Ascending aorta (tissue), 2 donors: ENCODE measurements around the gene TADA2A. TPM values are rescaled to one million over a fixed set of nuclear protein-coding genes. Genes with fewer than 3 reads are reported as not detected.
A peak's percentile ranks its signal among the peaks of the same experiment; 100 is the strongest.

Experiments used
- DNase-seq, 2 donors: peaks; one replicate each; pipeline ENCODE4 v3.0.0-alpha.2; 2019; ENCODE audit warnings: low spot score in 2 of 2
- H3K27ac ChIP-seq, 2 donors: fragments of 200-600 bp; sonication (generic); one replicate each; pipeline ENCODE4 v1.5.1; 2016 to 2017; ENCODE audit warnings: mild to moderate bottlenecking in 1 of 2
- H3K27me3 ChIP-seq: fragments of 200-600 bp; sonication (generic); one replicate; pipeline ENCODE4 v1.5.1; 2017
- H3K36me3 ChIP-seq, 2 donors: fragments of 200-600 bp; sonication (generic); one replicate each; pipeline ENCODE4 v1.5.1; 2016
- H3K4me1 ChIP-seq, 2 donors: fragments of 200-600 bp; sonication (generic); one replicate each; pipeline ENCODE4 v1.5.1; 2016 to 2017; ENCODE audit warnings: mild to moderate bottlenecking in 1 of 2
- H3K4me3 ChIP-seq, 2 donors: fragments of 200-600 bp; sonication (generic); one replicate each; pipeline ENCODE4 v1.5.1; 2016 to 2017; ENCODE audit warnings: mild to moderate bottlenecking in 1 of 2
- H3K9me3 ChIP-seq, 2 donors: fragments of 200-600 bp; sonication (generic); one replicate each; pipeline ENCODE4 v1.5.1; 2016
- CTCF ChIP-seq, 3 experiments: fragments of 200-600 bp in 2 of 3; fragments of 450-650 bp in 1 of 3; sonication (generic) in 2 of 3; IDR thresholded peaks; one replicate each; pipeline ENCODE4 v1.5.1; 2016 to 2019; ENCODE audit warnings: antibody characterized with exemption in 3 of 3, mild to moderate bottlenecking in 1 of 3, moderate library complexity in 1 of 3
- intact Hi-C: fragments of 100-400 bp; cut with DNase I; formaldehyde crosslinking; loops from one replicate; pipeline ENCODE4 v1.15.1; 2023
- total RNA-seq: library from RNA; depleted of rRNA; stranded (reverse); fragments of >200 nt; gene quantifications from one replicate; pipeline ENCODE4 v1.1.0, GENCODE V29; 2016

TADA2A gene
- total RNA-seq, 1 donor from 2014 or later, result 7.7 TPM

GRCh38 chr17:37425268-37425667 is 18.6 kb downstream of the TADA2A start:
- peaks cover 0 to 3% of the 10 kb centered on the region in 2 donors for H3K4me1 ChIP-seq
- DNase-seq, result no peak
- H3K36me3 ChIP-seq, result peaks cover 31 to 62% of the 10 kb centered on the region in 2 donors
- intact Hi-C loops, result no loop called here
- no peaks in the 10 kb centered on the region for H3K9me3 ChIP-seq
- TF ChIP-seq CTCF (IDR thresholded peaks at IDR 0.05), result no peak
- no peak overlapping the region for H3K27ac ChIP-seq
- no peaks in the 10 kb centered on the region for H3K27me3 ChIP-seq
- no peak overlapping the region for H3K4me3 ChIP-seq

DNA sequence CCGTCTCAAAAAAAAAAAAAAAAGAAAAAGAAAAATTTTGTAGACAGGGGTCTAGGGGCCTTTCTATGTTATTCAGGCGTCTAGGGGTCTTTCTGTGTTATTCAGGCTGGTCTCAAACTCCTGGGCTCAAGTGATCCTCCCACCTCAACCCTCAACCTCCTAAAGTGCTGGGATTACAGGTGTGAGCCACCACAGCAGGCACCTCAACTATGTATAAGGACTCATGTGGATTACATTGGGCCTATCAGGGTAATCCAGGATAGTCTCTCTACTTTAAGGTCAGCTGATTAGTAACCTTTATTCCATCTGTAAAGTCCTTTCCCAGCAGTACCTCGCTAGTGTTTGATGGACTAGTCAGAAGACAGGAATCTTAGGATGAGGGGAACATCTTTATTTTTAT is 22.4 kb downstream of the TADA2A start:
- H3K36me3 ChIP-seq, result peaks cover 31 to 55% of the 10 kb centered on the region in 2 donors
- TF ChIP-seq CTCF (IDR thresholded peaks at IDR 0.05), result no peak
- intact Hi-C loops, result no loop called here

GRCh38 chr17:37429453-37429852 is 22.8 kb downstream of the TADA2A start:
- no peaks in the 10 kb centered on the region for H3K27me3 ChIP-seq
- H3K27ac ChIP-seq, result peak overlapping the region; percentile 61 to 63
- TF ChIP-seq CTCF (IDR thresholded peaks at IDR 0.05), result no peak
- DNase-seq, result no peak
- no peaks in the 10 kb centered on the region for H3K9me3 ChIP-seq
- intact Hi-C loops, result no loop called here
- peaks cover 0 to 3% of the 10 kb centered on the region in 2 donors for H3K4me1 ChIP-seq
- no peak overlapping the region for H3K4me3 ChIP-seq
- peaks cover 31 to 51% of the 10 kb centered on the region in 2 donors for H3K36me3 ChIP-seq

More for the DNA sequence above, 22.4 kb downstream of the TADA2A start:
- Histone ChIP-seq H3K9me3 (no peaks in the 10 kb centered on the region), H3K27me3 (no peaks in the 10 kb centered on the region), H3K4me3 (no peak overlapping the region), H3K27ac (peak overlapping the region; percentile 61 to 63), H3K4me1 (peaks cover 0 to 3% of the 10 kb centered on the region in 2 donors)
- DNase-seq, result no peak

DNA sequence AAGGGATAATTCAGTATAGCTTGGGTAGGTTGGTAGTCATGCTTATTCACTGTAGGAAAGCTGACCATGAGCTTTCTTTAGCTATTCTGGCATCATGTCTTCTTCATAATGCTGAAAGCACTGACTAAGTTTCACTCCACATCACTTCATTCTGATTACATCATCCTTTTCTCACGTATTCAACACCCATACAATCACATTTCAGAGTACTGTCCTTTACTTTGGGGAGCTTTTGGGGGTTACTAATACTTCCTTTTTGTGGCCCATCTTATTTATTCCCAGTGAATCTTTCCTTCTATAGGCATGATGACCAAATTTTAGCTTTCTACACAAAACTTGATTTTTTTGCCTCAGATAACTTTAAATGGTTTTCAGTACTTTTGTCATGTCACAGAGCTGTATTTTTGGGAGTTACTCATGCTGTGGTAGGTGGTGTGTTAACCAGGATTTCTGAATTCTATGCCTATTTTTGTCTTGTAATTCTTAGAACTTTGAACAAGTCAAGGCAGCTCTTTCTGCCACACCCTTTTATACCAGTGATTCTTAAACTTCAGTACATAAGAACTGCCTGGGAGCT is 23.5 kb downstream of the TADA2A start:
- DNase-seq, result no peak
- Histone ChIP-seq H3K27ac (peak overlapping the region; percentile 61 to 63), H3K36me3 (peaks cover 25 to 50% of the 10 kb centered on the region in 2 donors), H3K4me1 (peaks cover 0 to 3% of the 10 kb centered on the region in 2 donors), H3K9me3 (no peaks in the 10 kb centered on the region), H3K4me3 (no peak overlapping the region), H3K27me3 (no peaks in the 10 kb centered on the region)
- no peak for TF ChIP-seq CTCF (IDR thresholded peaks at IDR 0.05)
- intact Hi-C loops, result no loop called here

DNA sequence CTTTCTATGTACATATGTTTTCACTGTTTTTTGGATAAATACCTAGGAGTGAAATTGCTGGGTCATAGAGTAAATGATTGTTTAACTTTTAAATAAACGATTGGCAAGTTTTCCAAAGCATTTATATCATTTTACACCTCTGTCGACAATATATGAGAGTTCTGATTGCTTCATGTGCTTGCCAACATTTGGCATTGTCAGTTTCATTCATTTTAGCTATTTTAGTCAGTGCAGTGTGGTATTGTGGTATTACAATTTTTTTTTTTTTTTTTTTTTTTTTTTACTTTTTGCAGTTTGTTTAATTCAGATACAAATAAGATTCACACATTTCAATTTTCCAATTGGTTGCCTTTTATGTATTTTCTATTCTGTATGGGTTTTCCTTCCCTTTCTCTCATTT is 26.0 kb downstream of the TADA2A start:
- H3K36me3 ChIP-seq, result peaks cover 15 to 43% of the 10 kb centered on the region in 2 donors
- TF ChIP-seq CTCF (IDR thresholded peaks at IDR 0.05), result no peak

More for the DNA sequence above, 26.0 kb downstream of the TADA2A start:
- Histone ChIP-seq H3K9me3 (no peaks in the 10 kb centered on the region), H3K27me3 (no peaks in the 10 kb centered on the region), H3K4me1 (peaks cover 0 to 3% of the 10 kb centered on the region in 2 donors), H3K4me3 (no peak overlapping the region), H3K27ac (no peak overlapping the region)
- DNase-seq, result no peak
- intact Hi-C loops, result no loop called here
